IMR-90 (cell line): Measurements from ENCODE around the gene USP9X. TPM values are rescaled to one million over a fixed set of nuclear protein-coding genes. Genes with fewer than 3 reads are reported as not detected.

ENCODE experiments used
- ATAC-seq: fragments of 200-7000 bp; cut with Tn5 transposase; 2 replicates; pipeline ENCODE4 v1.9.1; 2020; ENCODE audit warnings: low read depth, mild to moderate bottlenecking, moderate library complexity
- BruUV-seq: library from RNA; stranded (reverse); fragments of 400-500 nt; replicated peaks from 2 replicates; lab custom pipeline; 2021; lab: Mats Ljungman, UMichigan
- CTCF ChIA-PET: fragments of 300-600 bp; formaldehyde crosslinking; extraction: SDS; loops from one replicate; lab custom pipeline; 2021; ENCODE audit warnings: antibody characterized with exemption; lab: Yijun Ruan, JAX
- POLR2A ChIA-PET: fragments of 300-600 bp; sonication (Branson Sonifier 250); formaldehyde crosslinking; loops from one replicate; lab custom pipeline; 2022; ENCODE audit warnings: antibody characterized with exemption; ENCODE audit not compliant: unreplicated experiment; lab: Charles Lee
- DNase-seq: peaks from one replicate; pipeline ENCODE4 v3.0.0; 2013
- H2AFZ ChIP-seq: replicated peaks from 2 replicates; pipeline ENCODE3; 2013; ENCODE audit warnings: low read length, mild to moderate bottlenecking; ENCODE audit not compliant: poor library complexity
- H2AK5ac ChIP-seq: 2 replicates; pipeline ENCODE4 v1.6.1; 2013; ENCODE audit warnings: low read depth, low read length, inconsistent platforms
- H2AK9ac ChIP-seq: replicated peaks from 2 replicates; pipeline ENCODE3; 2013; ENCODE audit warnings: mild to moderate bottlenecking, low read depth, low read length, moderate library complexity; ENCODE audit not compliant: poor library complexity
- H2BK120ac ChIP-seq: 2 replicates; pipeline ENCODE4 v1.6.1; 2013; ENCODE audit warnings: low read depth, low read length, inconsistent platforms
- H2BK15ac ChIP-seq: 3 replicates; pipeline ENCODE4 v1.6.1; 2013; ENCODE audit warnings: low read depth, low read length, inconsistent platforms
- H2BK20ac ChIP-seq: 2 replicates; pipeline ENCODE4 v1.6.1; 2013; ENCODE audit warnings: low read depth, mild to moderate bottlenecking, inconsistent platforms, low read length, moderate library complexity
- H2BK5ac ChIP-seq: 2 replicates; pipeline ENCODE4 v1.6.1; 2013; ENCODE audit warnings: mild to moderate bottlenecking, low read depth, low read length, inconsistent platforms; ENCODE audit not compliant: poor library complexity, severe bottlenecking
- H3K14ac ChIP-seq: replicated peaks from 2 replicates; pipeline ENCODE4 v1.6.1; 2013; ENCODE audit warnings: low read depth, low read length, inconsistent platforms
- H3K18ac ChIP-seq: 2 replicates; pipeline ENCODE4 v1.6.1; 2013; ENCODE audit warnings: low read depth, low read length, control low read depth
- H3K23ac ChIP-seq: 2 replicates; pipeline ENCODE4 v1.6.1; 2013; ENCODE audit warnings: low read depth, low read length, inconsistent platforms
- H3K27ac ChIP-seq: 2 replicates; pipeline ENCODE4 v1.5.1; 2013; ENCODE audit warnings: mild to moderate bottlenecking, control low read depth, low read length; ENCODE audit not compliant: insufficient read depth
- H3K27me3 ChIP-seq: 2 replicates; pipeline ENCODE4 v1.6.1; 2013; ENCODE audit warnings: low read length; ENCODE audit not compliant: control insufficient read depth, insufficient read depth
- H3K36me3 ChIP-seq: 2 replicates; pipeline ENCODE4 v1.6.1; 2013; ENCODE audit warnings: low read length, mixed read lengths; ENCODE audit not compliant: control insufficient read depth, insufficient read depth
- H3K4ac ChIP-seq: 2 replicates; pipeline ENCODE4 v1.6.1; 2013; ENCODE audit warnings: low read depth, low read length, inconsistent platforms
- H3K4me1 ChIP-seq: 2 replicates; pipeline ENCODE4 v1.6.1; 2013; ENCODE audit warnings: low read length, mixed read lengths; ENCODE audit not compliant: control insufficient read depth, insufficient read depth
- H3K4me2 ChIP-seq: 2 replicates; pipeline ENCODE4 v1.6.1; 2013; ENCODE audit warnings: low read depth, mild to moderate bottlenecking, control low read depth, low read length, moderate library complexity
- H3K4me3 ChIP-seq: 2 replicates; pipeline ENCODE4 v1.5.1; 2013; ENCODE audit warnings: low read depth, mild to moderate bottlenecking, control low read depth, low read length, moderate library complexity; ENCODE audit not compliant: insufficient read depth
- H3K56ac ChIP-seq: 2 replicates; pipeline ENCODE4 v1.6.1; 2013; ENCODE audit warnings: low read length, inconsistent platforms; ENCODE audit not compliant: insufficient read depth; ENCODE audit errors: extremely low read depth
- H3K79me1 ChIP-seq, 2 experiments: 2 replicates each; pipeline ENCODE4 v1.6.1; 2013; ENCODE audit warnings: low read length in 2 of 2, inconsistent platforms in 1 of 2, low read depth in 1 of 2
- H3K9ac ChIP-seq: 2 replicates; pipeline ENCODE4 v1.6.1; 2013; ENCODE audit warnings: low read depth, low read length, control low read depth
- H3K9me1 ChIP-seq: 2 replicates; pipeline ENCODE4 v1.6.1; 2013; ENCODE audit warnings: low read length, inconsistent platforms; ENCODE audit not compliant: insufficient read depth
- H3K9me3 ChIP-seq: 2 replicates; pipeline ENCODE4 v1.6.1; 2013; ENCODE audit warnings: low read length; ENCODE audit not compliant: control insufficient read depth, insufficient read depth
- H4K20me1 ChIP-seq: 2 replicates; pipeline ENCODE4 v1.6.1; 2013; ENCODE audit warnings: low read length, inconsistent platforms; ENCODE audit not compliant: insufficient read depth
- H4K5ac ChIP-seq: 2 replicates; pipeline ENCODE4 v1.6.1; 2013; ENCODE audit warnings: mild to moderate bottlenecking, low read depth, low read length, control low read depth
- H4K8ac ChIP-seq, 2 experiments: 2 replicates each; pipeline ENCODE4 v1.6.1; 2013; ENCODE audit warnings: low read depth in 2 of 2, low read length in 2 of 2, control low read depth in 1 of 2, inconsistent platforms in 1 of 2
- H4K91ac ChIP-seq: 2 replicates; pipeline ENCODE4 v1.6.1; 2013; ENCODE audit warnings: low read depth, low read length, inconsistent platforms; ENCODE audit not compliant: insufficient read depth
- BHLHE40 ChIP-seq: fragments of 150-350 bp; IDR thresholded peaks from 2 replicates; pipeline ENCODE4 v1.6.1; 2016; ENCODE audit warnings: mild to moderate bottlenecking, low read depth, low read length
- CEBPB ChIP-seq: IDR thresholded peaks from 2 replicates; pipeline ENCODE4 v1.6.1; 2012; ENCODE audit warnings: low read depth, low read length, improper control_type of control experiment
- MAFK ChIP-seq: IDR thresholded peaks from 2 replicates; pipeline ENCODE4 v1.6.1; 2012; ENCODE audit warnings: low read depth, low read length, improper control_type of control experiment
- MAZ ChIP-seq: IDR thresholded peaks from 2 replicates; pipeline ENCODE4 v1.6.1; 2012; ENCODE audit warnings: low read depth, mild to moderate bottlenecking, low read length, improper control_type of control experiment, moderate library complexity, borderline replicate concordance
- MXI1 ChIP-seq: IDR thresholded peaks from 2 replicates; pipeline ENCODE4 v1.6.1; 2012; ENCODE audit warnings: low read depth, mild to moderate bottlenecking, low read length, moderate library complexity, borderline replicate concordance
- WGBS, 2 experiments: methylation state at CpG; one replicate each; pipeline versions ENCODE4 v1.1.5 to v1.1.7; 2013; ENCODE audit warnings: missing lambda C conversion rate in 2 of 2; ENCODE audit not compliant: insufficient read length in 1 of 2; ENCODE audit errors: extremely low coverage in 2 of 2; 5-methylcytosine and 5-hydroxymethylcytosine counted together
- dilution Hi-C: fragments of 300-500 bp; cut with HindIII; formaldehyde crosslinking; loops from one replicate; pipeline ENCODE4 v1.14.3; 2018; ENCODE audit warnings: low sequenced_read_pairs; ENCODE audit not compliant: unreplicated experiment
- in situ Hi-C: fragments of 300-500 bp; cut with MboI; formaldehyde crosslinking; loops from 3 replicates; pipeline ENCODE4 v1.14.3; 2019; ENCODE audit warnings: low sequenced_read_pairs, inconsistent platforms, mixed read lengths
- intact Hi-C: fragments of 100-400 bp; cut with micrococcal nuclease; formaldehyde crosslinking; loops from 2 replicates; pipeline ENCODE4 v1.10.0; 2022
- polyA plus RNA-seq, 3 experiments: library from polyadenylated mRNA; depleted of rRNA; stranded (reverse); fragments of >200 nt; gene quantifications; 2 replicates each; pipeline ENCODE4 v1.2.3, GENCODE V29; 2012; ENCODE audit warnings: low replicate concordance in 1 of 3
- total RNA-seq: library from RNA; depleted of rRNA; stranded (reverse); fragments of >200 nt; gene quantifications from 2 replicates; pipeline ENCODE4 v1.2.3, GENCODE V29; 2012

Gene USP9X
- total and polyA plus RNA-seq, 2 of the 4 experiments (the other 2 are of a cell fraction): 17.5 to 104 TPM

- intact Hi-C loops: no loop called here
- in situ Hi-C loops: no loop called here
- ChIA-PET CTCF (interaction anchor here (0.8 kb wide), 1 partner anchor 9 kb away, joined by 3 read pairs; no protein-coding TSS in a partner anchor), POLR2A (no interaction called here)
- no CpG with 5 or more reads among the region's 4 CpGs for WGBS, 2 experiments
- Histone ChIP-seq H4K8ac (no peak overlapping the region), H2BK20ac (no peak overlapping the region), H4K5ac (no peak overlapping the region), H3K79me1 (peaks cover 0 to 11% of the 10 kb centered on the region in 2 experiments; a peak in 2 of 4 replicates), H3K4ac (no peak overlapping the region), H2BK120ac (no peak overlapping the region), H2AK9ac (no peak overlapping the region), H3K4me1 (0 out of 2 replicates have a peak, but pooled peaks cover 2% of the 10 kb centered on the region), H3K27me3 (no peaks in the 10 kb centered on the region), H4K91ac (no peak overlapping the region), H2BK15ac (no peak overlapping the region), H3K4me2 (no peak overlapping the region), H2AFZ (no peak overlapping the region), H3K9ac (no peak overlapping the region), H2AK5ac (no peak overlapping the region), H3K27ac (no peak overlapping the region), H3K18ac (no peak overlapping the region), H3K23ac (no peak overlapping the region), H3K9me1 (peaks cover 2% of the 10 kb centered on the region; the same call in 1 of the 2 replicates), H4K20me1 (peaks cover 15% of the 10 kb centered on the region), H3K14ac (no peak overlapping the region), H2BK5ac (no peak overlapping the region), H3K56ac (no peak overlapping the region), H3K9me3 (no peaks in the 10 kb centered on the region), H3K4me3 (no peak overlapping the region), H3K36me3 (peaks cover 12% of the 10 kb centered on the region)
- dilution Hi-C loops: no loop called here
- ATAC-seq: no peak
- DNase-seq: no peak
- TF ChIP-seq MAZ (no peak), BHLHE40 (no peak), CEBPB (no peak), MAFK (no peak), MXI1 (no peak)
- no TSS peak for BruUV-seq
These were observed 43.7 kb downstream of the USP9X start for GRCh38 chrX:41128955-41129354.
